IPS-20b (cell line): Measurements from ENCODE around the gene SLC6A12.

Experiments used
- H3K27ac ChIP-seq: one replicate; pipeline ENCODE4 v1.5.1; 2013; ENCODE audit warnings: low read length
- H3K27me3 ChIP-seq: 2 replicates; pipeline ENCODE4 v1.6.1; 2013; ENCODE audit warnings: mild to moderate bottlenecking, low read length, inconsistent platforms; ENCODE audit not compliant: insufficient read depth
- H3K36me3 ChIP-seq: 2 replicates; pipeline ENCODE4 v1.6.1; 2013; ENCODE audit warnings: low read depth, mild to moderate bottlenecking, inconsistent platforms, low read length, moderate library complexity; ENCODE audit not compliant: insufficient read depth
- H3K4me1 ChIP-seq: 2 replicates; pipeline ENCODE4 v1.6.1; 2013; ENCODE audit warnings: mild to moderate bottlenecking, control low read depth, inconsistent platforms, low read length, moderate library complexity; ENCODE audit not compliant: insufficient read depth
- H3K4me3 ChIP-seq: 2 replicates; pipeline ENCODE4 v1.5.1; 2013; ENCODE audit warnings: mild to moderate bottlenecking, low read length, inconsistent platforms
- H3K9ac ChIP-seq: 2 replicates; pipeline ENCODE4 v1.6.1; 2013; ENCODE audit warnings: low read depth, mild to moderate bottlenecking, inconsistent platforms, low read length, moderate library complexity
- H3K9me3 ChIP-seq: 2 replicates; pipeline ENCODE4 v1.6.1; 2013; ENCODE audit warnings: mild to moderate bottlenecking, low read depth, low read length, inconsistent platforms; ENCODE audit not compliant: insufficient read depth

SLC6A12 gene

GRCh38 chr12:154058-154457 is 59.9 kb downstream of the SLC6A12 start:
- peaks cover 9% of the 10 kb centered on the region; the same call in 1 of the 2 replicates for H3K4me1 ChIP-seq
- H3K27me3 ChIP-seq, result no peaks in the 10 kb centered on the region
- no peaks in the 10 kb centered on the region for H3K9me3 ChIP-seq
- H3K36me3 ChIP-seq, result no peaks in the 10 kb centered on the region
- H3K27ac ChIP-seq, result no peak overlapping the region
- H3K4me3 ChIP-seq, result no peak overlapping the region
- H3K9ac ChIP-seq, result no peak overlapping the region

- Histone ChIP-seq H3K4me3 (no peak overlapping the region), H3K36me3 (no peaks in the 10 kb centered on the region)
Observed at GRCh38 chr12:153080-153746, 60.7 kb downstream of the SLC6A12 start.

GRCh38 chr12:152440-152839 is 61.5 kb downstream of the SLC6A12 start:
- no peak overlapping the region for H3K4me3 ChIP-seq
- no peak overlapping the region for H3K9ac ChIP-seq
- no peaks in the 10 kb centered on the region for H3K36me3 ChIP-seq
- H3K9me3 ChIP-seq, result no peaks in the 10 kb centered on the region
- H3K27ac ChIP-seq, result no peak overlapping the region
- H3K4me1 ChIP-seq, result peaks cover 9% of the 10 kb centered on the region; the same call in 1 of the 2 replicates
- no peaks in the 10 kb centered on the region for H3K27me3 ChIP-seq

More at GRCh38 chr12:153080-153746, 60.7 kb downstream of the SLC6A12 start:
- no peaks in the 10 kb centered on the region for H3K27me3 ChIP-seq
- H3K9me3 ChIP-seq, result no peaks in the 10 kb centered on the region
- no peak overlapping the region for H3K27ac ChIP-seq
- H3K9ac ChIP-seq, result no peak overlapping the region
- H3K4me1 ChIP-seq, result peaks cover 9% of the 10 kb centered on the region; the same call in 1 of the 2 replicates

- Histone ChIP-seq H3K36me3 (no peaks in the 10 kb centered on the region), H3K9ac (no peak overlapping the region), H3K4me3 (no peak overlapping the region), H3K9me3 (no peaks in the 10 kb centered on the region), H3K27me3 (no peaks in the 10 kb centered on the region), H3K27ac (no peak overlapping the region), H3K4me1 (peaks cover 9% of the 10 kb centered on the region; the same call in 1 of the 2 replicates)
Observed at GRCh38 chr12:151579-151978, 62.4 kb downstream of the SLC6A12 start.

GRCh38 chr12:148676-149416 is 65.1 kb downstream of the SLC6A12 start:
- H3K4me1 ChIP-seq, result peaks cover 12% of the 10 kb centered on the region; the same call in 1 of the 2 replicates
- H3K9ac ChIP-seq, result no peak overlapping the region
- no peaks in the 10 kb centered on the region for H3K9me3 ChIP-seq
- no peak overlapping the region for H3K27ac ChIP-seq
- no peaks in the 10 kb centered on the region for H3K36me3 ChIP-seq
- no peak overlapping the region for H3K4me3 ChIP-seq
- no peaks in the 10 kb centered on the region for H3K27me3 ChIP-seq

GRCh38 chr12:147242-147641 is 66.7 kb downstream of the SLC6A12 start:
- Histone ChIP-seq H3K9me3 (no peaks in the 10 kb centered on the region), H3K27ac (no peak overlapping the region), H3K36me3 (no peaks in the 10 kb centered on the region), H3K27me3 (no peaks in the 10 kb centered on the region), H3K4me1 (peaks cover 8% of the 10 kb centered on the region; the same call in 1 of the 2 replicates), H3K9ac (no peak overlapping the region), H3K4me3 (no peak overlapping the region)

- Histone ChIP-seq H3K27me3 (peaks cover 10% of the 10 kb centered on the region), H3K9me3 (no peaks in the 10 kb centered on the region), H3K9ac (no peak overlapping the region), H3K36me3 (no peaks in the 10 kb centered on the region), H3K4me3 (no peak overlapping the region), H3K27ac (no peak overlapping the region), H3K4me1 (0 out of 2 replicates have a peak, but pooled peaks cover 3% of the 10 kb centered on the region)
Observed at GRCh38 chr12:145369-145960, 68.5 kb downstream of the SLC6A12 start.

- Histone ChIP-seq H3K27me3 (peaks cover 17% of the 10 kb centered on the region), H3K9me3 (no peaks in the 10 kb centered on the region), H3K4me3 (no peak overlapping the region), H3K9ac (no peak overlapping the region), H3K36me3 (no peaks in the 10 kb centered on the region), H3K27ac (no peak overlapping the region), H3K4me1 (peaks cover 7% of the 10 kb centered on the region; the same call in 1 of the 2 replicates)
Observed at GRCh38 chr12:144650-145284, 69.2 kb downstream of the SLC6A12 start.

GRCh38 chr12:143964-144649 is 69.8 kb downstream of the SLC6A12 start:
- H3K9me3 ChIP-seq, result no peaks in the 10 kb centered on the region
- H3K27ac ChIP-seq, result no peak overlapping the region
- H3K4me1 ChIP-seq, result peaks cover 13% of the 10 kb centered on the region; the same call in 1 of the 2 replicates
- H3K27me3 ChIP-seq, result peaks cover 24% of the 10 kb centered on the region
- H3K36me3 ChIP-seq, result no peaks in the 10 kb centered on the region
- no peak overlapping the region for H3K4me3 ChIP-seq
- H3K9ac ChIP-seq, result no peak overlapping the region

GRCh38 chr12:140162-140561 is 73.8 kb downstream of the SLC6A12 start:
- Histone ChIP-seq H3K9me3 (no peaks in the 10 kb centered on the region), H3K9ac (peak overlapping the region; percentile 51; the same call in 1 of the 2 replicates), H3K27ac (no peak overlapping the region), H3K4me3 (peak overlapping the region; percentile 62; the same call in 1 of the 2 replicates), H3K4me1 (peaks cover 13% of the 10 kb centered on the region; the same call in 1 of the 2 replicates), H3K27me3 (peaks cover 48% of the 10 kb centered on the region), H3K36me3 (no peaks in the 10 kb centered on the region)
